Measurements from ENCODE around the gene MKS1. TPM values are rescaled to one million over a fixed set of nuclear protein-coding genes. Genes with fewer than 3 reads are reported as not detected.

The MKS1 gene
- total RNA-seq, 1 experiment from 2014 or later = 9.6 TPM

GRCh38 chr17:58235821-58236220, 16.8 kb upstream of the MKS1 start:
- Mint-ChIP-seq H3K9me3 (ENCODE audit: low read depth, unreplicated experiment) (no peaks in the 10 kb centered on the region), H3K4me1 (ENCODE audit: low read depth, unreplicated experiment) (no peaks in the 10 kb centered on the region), H3K36me3 (ENCODE audit: insufficient read depth, unreplicated experiment) (no peaks in the 10 kb centered on the region), H3K27ac (ENCODE audit: unreplicated experiment) (no peak overlapping the region), H3K4me3 (ENCODE audit: low read depth, unreplicated experiment) (no peak overlapping the region), H3K27me3 (ENCODE audit: unreplicated experiment) (peaks cover 80% of the 10 kb centered on the region)
- CTCF ChIA-PET = interaction anchor here (0.6 to 0.7 kb wide), 2 partner anchors 13 to 859 kb away, joined by 4 read pairs; no protein-coding TSS in a partner anchor
- TF ChIP-seq CTCF (IDR thresholded peaks at IDR 0.05; ENCODE audit: unreplicated experiment) = no peak
- intact Hi-C loops (cut with micrococcal nuclease; ENCODE audit: unreplicated experiment) = no loop called here
- no peak for DNase-seq
- BruUV-seq (replicated peaks) = no TSS peak

- no peaks in the 10 kb centered on the region for H3K4me1 Mint-ChIP-seq (ENCODE audit: low read depth, unreplicated experiment)
- no TSS peak for BruUV-seq (replicated peaks)
- no peaks in the 10 kb centered on the region for H3K36me3 Mint-ChIP-seq (ENCODE audit: insufficient read depth, unreplicated experiment)
- peaks cover 80% of the 10 kb centered on the region for H3K27me3 Mint-ChIP-seq (ENCODE audit: unreplicated experiment)
- H3K9me3 Mint-ChIP-seq (ENCODE audit: low read depth, unreplicated experiment) = no peaks in the 10 kb centered on the region
- CTCF ChIA-PET = no interaction called here
- DNase-seq = no peak
- H3K4me3 Mint-ChIP-seq (ENCODE audit: low read depth, unreplicated experiment) = no peak overlapping the region
- intact Hi-C loops (cut with micrococcal nuclease; ENCODE audit: unreplicated experiment) = no loop called here
- TF ChIP-seq CTCF (IDR thresholded peaks at IDR 0.05; ENCODE audit: unreplicated experiment) = no peak
- no peak overlapping the region for H3K27ac Mint-ChIP-seq (ENCODE audit: unreplicated experiment)
Measured at GRCh38 chr17:58234512-58234911, 15.5 kb upstream of the MKS1 start.

- TF ChIP-seq CTCF (IDR thresholded peaks at IDR 0.05; ENCODE audit: unreplicated experiment) = no peak
- H3K27me3 Mint-ChIP-seq (ENCODE audit: unreplicated experiment) = peaks cover 80% of the 10 kb centered on the region
- H3K27ac Mint-ChIP-seq (ENCODE audit: unreplicated experiment) = no peak overlapping the region
- CTCF ChIA-PET = no interaction called here
- intact Hi-C loops (cut with micrococcal nuclease; ENCODE audit: unreplicated experiment) = no loop called here
- H3K4me1 Mint-ChIP-seq (ENCODE audit: low read depth, unreplicated experiment) = no peaks in the 10 kb centered on the region
- H3K9me3 Mint-ChIP-seq (ENCODE audit: low read depth, unreplicated experiment) = no peaks in the 10 kb centered on the region
- H3K4me3 Mint-ChIP-seq (ENCODE audit: low read depth, unreplicated experiment) = no peak overlapping the region
- BruUV-seq (replicated peaks) = no TSS peak
- no peaks in the 10 kb centered on the region for H3K36me3 Mint-ChIP-seq (ENCODE audit: insufficient read depth, unreplicated experiment)
- DNase-seq = no peak
Measured at GRCh38 chr17:58233543-58233942, 14.5 kb upstream of the MKS1 start.

DNA sequence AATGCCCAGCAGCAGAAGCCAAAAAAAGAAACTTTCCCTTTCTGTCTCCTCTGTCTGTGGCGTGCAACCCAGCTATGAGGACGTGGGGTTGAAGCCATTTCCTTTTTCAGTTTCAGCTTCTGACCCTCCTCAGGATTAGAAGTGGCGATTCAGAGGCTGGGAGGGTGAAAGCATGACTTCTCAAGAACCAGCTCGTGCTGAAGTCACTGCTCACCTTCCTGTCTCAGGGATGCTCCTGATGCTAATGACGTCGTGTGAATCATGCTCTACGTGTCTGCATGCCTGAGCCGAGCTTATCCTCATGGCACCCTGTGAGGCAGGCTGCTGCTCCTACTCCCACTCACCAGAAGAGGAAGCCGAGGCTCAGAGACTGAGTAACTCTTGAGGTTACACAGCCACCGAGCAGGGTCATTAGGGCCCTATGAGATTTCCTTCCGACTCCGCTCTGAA, 13.7 kb upstream of the MKS1 start:
- intact Hi-C loops (cut with micrococcal nuclease; ENCODE audit: unreplicated experiment) = no loop called here
- CTCF ChIA-PET = no interaction called here
- H3K27ac Mint-ChIP-seq (ENCODE audit: unreplicated experiment) = no peak overlapping the region
- no TSS peak for BruUV-seq (replicated peaks)
- peaks cover 81% of the 10 kb centered on the region for H3K27me3 Mint-ChIP-seq (ENCODE audit: unreplicated experiment)
- no peak for DNase-seq
- H3K36me3 Mint-ChIP-seq (ENCODE audit: insufficient read depth, unreplicated experiment) = no peaks in the 10 kb centered on the region
- H3K4me1 Mint-ChIP-seq (ENCODE audit: low read depth, unreplicated experiment) = no peaks in the 10 kb centered on the region
- no peak for TF ChIP-seq CTCF (IDR thresholded peaks at IDR 0.05; ENCODE audit: unreplicated experiment)
- no peak overlapping the region for H3K4me3 Mint-ChIP-seq (ENCODE audit: low read depth, unreplicated experiment)
- no peaks in the 10 kb centered on the region for H3K9me3 Mint-ChIP-seq (ENCODE audit: low read depth, unreplicated experiment)
